Airway epithelial cell (primary cell): ENCODE measurements around the gene FGF21. TPM values are rescaled to one million over a fixed set of nuclear protein-coding genes. Genes with fewer than 3 reads are reported as not detected.

Experiments
- total RNA-seq: library from RNA; depleted of rRNA; stranded (reverse); fragments of >200 nt; gene quantifications from 2 replicates; pipeline ENCODE4 v1.2.3, GENCODE V29; 2015

The FGF21 gene, protein sequence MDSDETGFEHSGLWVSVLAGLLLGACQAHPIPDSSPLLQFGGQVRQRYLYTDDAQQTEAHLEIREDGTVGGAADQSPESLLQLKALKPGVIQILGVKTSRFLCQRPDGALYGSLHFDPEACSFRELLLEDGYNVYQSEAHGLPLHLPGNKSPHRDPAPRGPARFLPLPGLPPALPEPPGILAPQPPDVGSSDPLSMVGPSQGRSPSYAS
- not detected in 2 replicates for total RNA-seq

DNA sequence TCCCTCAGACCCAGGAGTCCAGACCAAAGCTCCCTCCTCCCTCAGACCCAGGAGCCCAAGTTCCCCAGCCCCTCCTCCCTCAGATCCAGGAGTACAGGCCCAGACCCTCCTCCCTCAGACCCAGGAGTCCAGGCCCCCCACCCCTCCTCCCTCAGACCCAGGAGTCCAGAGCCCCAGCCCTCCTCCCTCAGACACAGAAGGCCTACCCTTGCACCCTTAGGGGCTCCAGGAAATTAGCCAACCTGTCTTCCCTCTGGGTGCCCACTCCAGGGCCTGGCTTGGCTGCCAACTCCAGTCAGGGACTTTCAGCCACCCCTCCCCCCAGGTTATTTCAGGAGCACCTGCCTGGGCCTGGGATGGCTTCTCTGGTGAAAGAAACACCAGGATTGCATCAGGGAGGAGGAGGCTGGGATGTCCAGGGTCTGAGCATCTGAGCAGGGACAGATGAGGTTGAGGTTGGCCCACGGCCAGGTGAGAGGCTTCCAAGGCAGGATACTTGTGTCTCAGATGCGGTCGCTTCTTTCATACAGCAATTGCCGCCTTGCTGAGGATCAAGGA is at the start of gene FGF21:
Gene FGF21, plus strand, starts transcription at position 441 of the 558 bp plus-strand sequence. CDS start 713 bp downstream, outside the sequence.

DNA sequence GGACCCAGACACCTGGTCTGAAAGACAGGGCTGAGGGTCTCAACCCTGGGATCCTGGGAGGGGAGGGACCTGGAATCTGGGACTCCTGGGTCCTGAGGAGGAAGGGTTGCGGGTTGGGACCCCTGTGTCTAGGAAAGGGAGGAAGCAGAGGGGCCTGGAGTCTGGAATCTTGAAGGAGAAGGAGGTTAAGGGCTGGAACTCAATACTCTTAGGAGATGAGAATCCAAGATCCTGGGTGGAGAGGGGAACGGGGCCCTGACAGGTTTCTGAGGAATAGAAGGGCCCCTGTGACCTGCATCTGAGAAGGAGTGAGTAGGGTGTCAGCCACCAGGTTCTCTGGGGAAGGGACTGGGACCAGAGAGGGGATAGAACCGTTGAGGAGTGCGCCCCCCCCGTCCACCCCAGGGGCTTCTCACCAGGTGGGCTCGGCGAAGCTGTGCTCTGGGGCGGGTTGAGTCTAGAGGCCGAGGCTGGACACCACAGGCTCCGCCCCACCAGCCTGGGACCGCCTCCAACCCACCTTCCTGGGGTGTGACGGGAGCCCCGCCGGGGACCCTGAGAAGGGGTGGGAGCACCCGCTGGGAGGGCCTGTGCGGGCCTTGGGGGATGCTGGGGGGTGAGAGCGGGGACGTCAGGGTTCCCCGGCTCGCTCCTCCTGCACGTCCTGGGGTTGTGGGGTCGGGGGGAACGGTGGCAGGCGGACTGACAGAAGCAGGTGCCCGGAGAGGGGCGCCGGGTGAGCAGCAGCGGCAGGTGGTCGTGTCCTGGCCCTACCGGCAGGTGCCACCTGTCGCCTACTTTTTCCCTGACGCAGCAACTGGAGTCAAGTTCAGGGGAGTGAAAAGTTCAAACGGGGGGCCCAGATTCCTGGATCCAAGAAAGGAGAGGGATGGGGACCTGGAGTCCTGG is 35.8 kb upstream of the FGF21 start, which contains the start of gene MAMSTR:
Gene MAMSTR, minus strand, starts transcription at position 463 of the 909 bp plus-strand sequence. CDS start 694 bp downstream, outside the sequence.

GRCh38 chr19:48740164-48740972 is 15.0 kb upstream of the FGF21 start, which contains the start of gene RASIP1:
Gene RASIP1, minus strand, starts transcription at chr19:48740610. Its CDS starts 328 bp downstream, at chr19:48740282.

GRCh38 chr19:48746738-48747575 is 8.4 kb upstream of the FGF21 start, which contains the start of gene IZUMO1:
Gene IZUMO1, minus strand, starts transcription at chr19:48746909. Its CDS starts 1,050 bp downstream, at chr19:48745859.

GRCh38 chr19:48752496-48753365 is 2.6 kb upstream of the FGF21 start, which contains the start of gene FUT1:
Gene FUT1, minus strand, starts transcription at chr19:48752641. Its CDS starts 1,360 bp downstream, at chr19:48751281.

Other genes with a start within 250 kb of the FGF21 start
- 5.8 and 7.5 TPM in 2 replicates for gene LMTK3, start 243.7 kb upstream of the FGF21 start, total RNA-seq
- gene SULT2B1, start 203.4 kb upstream of the FGF21 start, total RNA-seq: 60.3 and 60.8 TPM in 2 replicates
- not detected in 2 replicates for gene SPACA4, start 148.8 kb upstream of the FGF21 start, total RNA-seq
- gene FAM83E, start 140.4 kb upstream of the FGF21 start, total RNA-seq: 2.0 and 6.7 TPM in 2 replicates
- 2,904 and 4,070 TPM in 2 replicates for gene RPL18, start 136.3 kb upstream of the FGF21 start, total RNA-seq
- 13.8 and 15.9 TPM in 2 replicates for gene SPHK2, start 136.0 kb upstream of the FGF21 start, total RNA-seq
- gene DBP, start 118.1 kb upstream of the FGF21 start, total RNA-seq: 9.7 TPM in 2 replicates
- 2.1 and 2.4 TPM in 2 replicates for gene CA11, start 109.3 kb upstream of the FGF21 start, total RNA-seq
- not detected in 2 replicates for gene NTN5, start 82.5 kb upstream of the FGF21 start, total RNA-seq
- 10.4 and 10.5 TPM in 2 replicates for gene FUT2, start 59.6 kb upstream of the FGF21 start, total RNA-seq
- gene MAMSTR, start 35.8 kb upstream of the FGF21 start, total RNA-seq: 0.85 and 0.88 TPM in 2 replicates
- gene RASIP1, start 14.9 kb upstream of the FGF21 start, total RNA-seq: 3.0 and 4.8 TPM in 2 replicates
- 0.28 TPM in 1 of 2 replicates, not detected in the other for gene IZUMO1, start 8.6 kb upstream of the FGF21 start, total RNA-seq
- gene FUT1, start 2.9 kb upstream of the FGF21 start, total RNA-seq: 8.0 and 8.2 TPM in 2 replicates
- 43.5 and 69.6 TPM in 2 replicates for gene BCAT2, start 55.5 kb downstream of the FGF21 start, total RNA-seq
- 1.1 and 2.4 TPM in 2 replicates for gene HSD17B14, start 81.0 kb downstream of the FGF21 start, total RNA-seq
- gene PLEKHA4, start 113.1 kb downstream of the FGF21 start, total RNA-seq: 1.7 and 5.3 TPM in 2 replicates
- 25.3 and 25.5 TPM in 2 replicates for gene PPP1R15A, start 116.9 kb downstream of the FGF21 start, total RNA-seq
- gene TULP2, start 143.2 kb downstream of the FGF21 start, total RNA-seq: not detected in 2 replicates
- 186 and 191 TPM in 2 replicates for gene NUCB1, start 144.8 kb downstream of the FGF21 start, total RNA-seq
- gene DHDH, start 178.2 kb downstream of the FGF21 start, total RNA-seq: 0.33 and 1.1 TPM in 2 replicates
- 74.6 and 94.5 TPM in 2 replicates for gene BAX, start 199.4 kb downstream of the FGF21 start, total RNA-seq
- 788 and 1,050 TPM in 2 replicates for gene FTL, start 209.8 kb downstream of the FGF21 start, total RNA-seq
- 63.5 and 69.1 TPM in 2 replicates for gene GYS1, start 237.8 kb downstream of the FGF21 start, total RNA-seq
- gene RUVBL2, start 238.4 kb downstream of the FGF21 start, total RNA-seq: 300 and 321 TPM in 2 replicates